HepG2 (cell line): Measurements from ENCODE around the gene GPR4. TPM values are rescaled to one million over a fixed set of nuclear protein-coding genes. Genes with fewer than 3 reads are reported as not detected.

ENCODE experiments used
- HIC2 ChIP-seq: sonication (generic); formaldehyde crosslinking; IDR thresholded peaks from 2 replicates; pipeline ENCODE4 v1.9.0; 2022; ENCODE audit warnings: low read depth, missing genetic modification reagents
- ISX ChIP-seq: sonication (generic); formaldehyde crosslinking; conservative IDR thresholded peaks from 2 replicates; pipeline ENCODE4 v1.5.0; 2020; ENCODE audit warnings: missing genetic modification reagents
- JUN ChIP-seq: sonication (generic); formaldehyde crosslinking; IDR thresholded peaks from 2 replicates; pipeline ENCODE4 v1.4.0; 2020; ENCODE audit warnings: mild to moderate bottlenecking, missing genetic modification reagents
- KLF13 ChIP-seq: sonication (generic); formaldehyde crosslinking; IDR thresholded peaks from 2 replicates; pipeline ENCODE4 v1.4.0; 2020; ENCODE audit warnings: mild to moderate bottlenecking, missing genetic modification reagents
- PRDM15 ChIP-seq: sonication (generic); formaldehyde crosslinking; IDR thresholded peaks from 2 replicates; pipeline ENCODE4 v1.4.0; 2020; ENCODE audit warnings: missing genetic modification reagents
- SP1 ChIP-seq, 2 experiments: fragments of 450-650 bp in 1 of 2; sonication (generic) in 1 of 2; formaldehyde crosslinking in 1 of 2; IDR thresholded peaks; 2 replicates each; pipeline versions ENCODE4 v1.4.0 to v1.6.1; 2016 to 2020; ENCODE audit warnings: missing genetic modification reagents in 1 of 2
- SSRP1 ChIP-seq: IDR thresholded peaks from 2 replicates; pipeline ENCODE4 v1.6.1; 2016; ENCODE audit warnings: control low read depth
- ZBTB33 ChIP-seq: sonication (generic); formaldehyde crosslinking; IDR thresholded peaks from 2 replicates; pipeline ENCODE4 v1.4.0; 2020; ENCODE audit warnings: missing genetic modification reagents
- ZMYM4 ChIP-seq: sonication (generic); formaldehyde crosslinking; IDR thresholded peaks from 2 replicates; pipeline ENCODE4 v1.8.1; 2023; ENCODE audit warnings: mild to moderate bottlenecking, missing genetic modification reagents
- ZNF18 ChIP-seq: sonication (generic); formaldehyde crosslinking; IDR thresholded peaks from 2 replicates; pipeline ENCODE4 v1.8.0; 2022; ENCODE audit warnings: mild to moderate bottlenecking, missing genetic modification reagents; ENCODE audit not compliant: insufficient replicate concordance
- ZNF331 ChIP-seq: sonication (generic); formaldehyde crosslinking; IDR thresholded peaks from 2 replicates; pipeline ENCODE4 v1.4.0; 2020; ENCODE audit warnings: missing genetic modification reagents
- ZNF383 ChIP-seq: sonication (generic); formaldehyde crosslinking; IDR thresholded peaks from 2 replicates; pipeline ENCODE4 v1.4.0; 2020; ENCODE audit warnings: missing genetic modification reagents, mild to moderate bottlenecking, borderline replicate concordance
- ZNF792 ChIP-seq: IDR thresholded peaks from 2 replicates; pipeline ENCODE4 v1.6.1; 2016
- polyA plus RNA-seq, 8 experiments: library from polyadenylated mRNA; depleted of rRNA in 3 of 8; stranded (reverse) in 7 of 8; unstranded in 1 of 8; fragments of >200 nt; fragmentation: Illumina TruSeq in 4 of 8; extraction: Trizol in 4 of 8; gene quantifications; 2 replicates each; pipeline versions ENCODE4 v1.2.1 to v1.2.3, GENCODE V29; 2011 to 2016; ENCODE audit warnings: low read depth in 4 of 8, missing spikeins in 1 of 8, mixed read lengths in 1 of 8; ENCODE audit not compliant: insufficient read depth in 1 of 8
- total RNA-seq, 5 experiments: library from RNA; depleted of rRNA; stranded (reverse); fragments of >200 nt; fragmentation: Illumina TruSeq; extraction: Trizol; gene quantifications; 2 replicates each; pipeline ENCODE4 v1.2.3, GENCODE V29; 2016; ENCODE audit warnings: low read depth in 1 of 5
- TF ChIP-seq, protein P1 (sequence below): sonication (generic); formaldehyde crosslinking; IDR thresholded peaks from 2 replicates; pipeline ENCODE4 v1.5.1; 2020; ENCODE audit warnings: mild to moderate bottlenecking, missing genetic modification reagents, moderate library complexity
- TF ChIP-seq, protein P2 (sequence below): sonication (generic); formaldehyde crosslinking; conservative IDR thresholded peaks from 2 replicates; pipeline ENCODE4 v1.4.0; 2020; ENCODE audit warnings: missing genetic modification reagents

Gene GPR4
- total and polyA plus RNA-seq, 2 of the 13 experiments (the other 11 are each of a cell fraction or from before 2014, with no cell fraction given), result 0.15 TPM; not detected in 1

DNA sequence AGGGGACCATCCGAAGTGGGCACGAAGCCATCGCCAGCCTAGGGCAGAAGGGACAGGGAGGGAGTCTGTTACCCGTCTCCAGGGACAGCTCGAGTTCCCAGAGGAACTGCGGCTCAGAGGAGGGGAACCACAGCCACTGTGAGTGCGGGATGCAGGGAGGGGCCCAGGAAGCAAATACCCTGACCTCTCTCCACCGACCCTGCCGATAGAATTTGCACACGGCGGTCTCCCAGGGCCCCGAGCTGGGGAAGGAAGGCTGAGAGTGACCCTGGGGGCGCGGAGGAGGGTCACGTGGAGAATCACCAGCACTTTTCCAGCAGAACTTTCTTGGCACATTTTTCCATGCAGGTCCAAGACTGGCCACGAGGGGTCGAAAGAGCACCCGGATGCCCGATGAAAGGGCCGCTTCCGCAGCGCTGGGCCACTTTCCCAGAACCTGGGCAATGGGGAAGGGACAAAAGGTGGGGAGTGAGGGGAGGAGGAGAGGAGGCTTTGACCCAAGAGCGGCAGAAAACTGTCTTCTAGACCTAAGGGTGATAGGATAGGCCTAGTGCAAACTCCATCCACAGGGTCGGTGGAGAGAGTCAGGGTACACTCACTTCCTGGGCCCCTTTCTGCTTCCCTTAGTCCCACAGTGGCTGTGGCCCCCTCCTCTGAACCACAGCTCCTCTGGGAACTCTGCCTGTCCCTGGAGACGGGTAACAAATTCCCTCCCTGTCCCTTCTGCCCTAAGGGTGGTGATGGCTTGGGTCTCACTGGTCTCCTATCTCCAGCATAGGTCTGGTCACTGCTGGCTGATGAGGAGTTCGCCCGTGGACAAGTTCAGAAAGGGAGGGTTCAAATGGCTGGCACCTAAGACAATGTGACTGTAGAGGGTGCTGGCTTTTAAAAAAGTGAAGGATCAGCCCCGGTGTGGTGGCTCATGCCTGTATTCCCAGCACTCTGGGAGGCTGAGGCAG, 5.3 kb upstream of the GPR4 start (continued):
- no peak for TF ChIP-seq PRDM15 (CRISPR knock-in tag)
- no peak for TF ChIP-seq ZNF383 (CRISPR knock-in tag)
- TF ChIP-seq ZNF18, result no peak
- TF ChIP-seq, protein P1, sequence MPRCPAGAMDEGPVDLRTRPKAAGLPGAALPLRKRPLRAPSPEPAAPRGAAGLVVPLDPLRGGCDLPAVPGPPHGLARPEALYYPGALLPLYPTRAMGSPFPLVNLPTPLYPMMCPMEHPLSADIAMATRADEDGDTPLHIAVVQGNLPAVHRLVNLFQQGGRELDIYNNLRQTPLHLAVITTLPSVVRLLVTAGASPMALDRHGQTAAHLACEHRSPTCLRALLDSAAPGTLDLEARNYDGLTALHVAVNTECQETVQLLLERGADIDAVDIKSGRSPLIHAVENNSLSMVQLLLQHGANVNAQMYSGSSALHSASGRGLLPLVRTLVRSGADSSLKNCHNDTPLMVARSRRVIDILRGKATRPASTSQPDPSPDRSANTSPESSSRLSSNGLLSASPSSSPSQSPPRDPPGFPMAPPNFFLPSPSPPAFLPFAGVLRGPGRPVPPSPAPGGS (CRISPR knock-in tag), result no peak
- no peak for TF ChIP-seq JUN
- TF ChIP-seq ZBTB33 (CRISPR knock-in tag), result no peak
- 0 out of 2 replicates have a peak, but pooled peaks have one; percentile 21 for TF ChIP-seq ZNF792
- TF ChIP-seq SP1 (IDR thresholded peaks at IDR 0.05), result no peak
- TF ChIP-seq SP1 (CRISPR knock-in tag; IDR thresholded peaks at IDR 0.05), result no peak; the same call in 1 of the 2 replicates
- no peak for TF ChIP-seq ISX (CRISPR knock-in tag)
- no peak for TF ChIP-seq SSRP1 (CRISPR knock-in tag)
- 0 out of 2 replicates have a peak, but pooled peaks have one; percentile 32 for TF ChIP-seq ZNF331
- TF ChIP-seq HIC2 (CRISPR knock-in tag), result no peak
- TF ChIP-seq, protein P2, sequence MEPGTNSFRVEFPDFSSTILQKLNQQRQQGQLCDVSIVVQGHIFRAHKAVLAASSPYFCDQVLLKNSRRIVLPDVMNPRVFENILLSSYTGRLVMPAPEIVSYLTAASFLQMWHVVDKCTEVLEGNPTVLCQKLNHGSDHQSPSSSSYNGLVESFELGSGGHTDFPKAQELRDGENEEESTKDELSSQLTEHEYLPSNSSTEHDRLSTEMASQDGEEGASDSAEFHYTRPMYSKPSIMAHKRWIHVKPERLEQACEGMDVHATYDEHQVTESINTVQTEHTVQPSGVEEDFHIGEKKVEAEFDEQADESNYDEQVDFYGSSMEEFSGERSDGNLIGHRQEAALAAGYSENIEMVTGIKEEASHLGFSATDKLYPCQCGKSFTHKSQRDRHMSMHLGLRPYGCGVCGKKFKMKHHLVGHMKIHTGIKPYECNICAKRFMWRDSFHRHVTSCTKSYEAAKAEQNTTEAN (CRISPR knock-in tag), result no peak
- 0 out of 2 replicates have a peak, but pooled peaks have one; percentile 74 for TF ChIP-seq KLF13 (CRISPR knock-in tag)
- no peak; the same call in 1 of the 2 replicates for TF ChIP-seq ZMYM4 (CRISPR knock-in tag)
